GM23248 (cell line): ENCODE data around the gene KIF26A. TPM values are rescaled to one million over a fixed set of nuclear protein-coding genes. Genes with fewer than 3 reads are reported as not detected.

Source experiments
- DNase-seq: peaks from one replicate; pipeline ENCODE4 v3.0.0-alpha.2; 2015
- H2AFZ ChIP-seq: fragments of 200-600 bp; sonication (generic); 2 replicates; pipeline ENCODE4 v1.6.1; 2016; ENCODE audit warnings: antibody characterized with exemption
- H3F3A ChIP-seq: fragments of 200-600 bp; sonication (generic); 2 replicates; pipeline ENCODE4 v1.6.1; 2016; ENCODE audit warnings: mild to moderate bottlenecking, antibody characterized with exemption, mixed run types; ENCODE audit not compliant: insufficient read depth
- H3K27ac ChIP-seq: fragments of 200-600 bp; sonication (generic); 2 replicates; pipeline ENCODE4 v1.5.1; 2016; ENCODE audit warnings: mild to moderate bottlenecking
- H3K27me3 ChIP-seq: fragments of 200-600 bp; sonication (generic); replicated peaks from 2 replicates; pipeline ENCODE4 v1.6.1; 2016; ENCODE audit warnings: mild to moderate bottlenecking; ENCODE audit not compliant: insufficient read depth
- H3K36me3 ChIP-seq: fragments of 200-600 bp; sonication (generic); 2 replicates; pipeline ENCODE4 v1.6.1; 2016; ENCODE audit warnings: low read depth, mild to moderate bottlenecking
- H3K4me1 ChIP-seq: fragments of 200-600 bp; sonication (generic); 2 replicates; pipeline ENCODE4 v1.6.1; 2016; ENCODE audit warnings: mild to moderate bottlenecking; ENCODE audit not compliant: insufficient read depth
- H3K4me2 ChIP-seq: fragments of 200-600 bp; sonication (generic); one replicate; pipeline ENCODE4 v1.6.1; 2016; ENCODE audit warnings: mild to moderate bottlenecking; ENCODE audit not compliant: unreplicated experiment
- H3K4me3 ChIP-seq: fragments of 200-600 bp; sonication (generic); 2 replicates; pipeline ENCODE4 v1.5.1; 2016; ENCODE audit warnings: mild to moderate bottlenecking
- H3K79me2 ChIP-seq: fragments of 200-600 bp; sonication (generic); 2 replicates; pipeline ENCODE4 v1.6.1; 2016; ENCODE audit warnings: mild to moderate bottlenecking; ENCODE audit not compliant: insufficient read depth
- H3K9ac ChIP-seq: fragments of 200-600 bp; sonication (generic); 2 replicates; pipeline ENCODE4 v1.6.1; 2016; ENCODE audit warnings: mild to moderate bottlenecking
- H3K9me2 ChIP-seq: fragments of 200-600 bp; sonication (generic); 2 replicates; pipeline ENCODE4 v1.6.1; 2016; ENCODE audit warnings: mixed run types, mild to moderate bottlenecking, moderate library complexity; ENCODE audit not compliant: insufficient read depth
- H3K9me3 ChIP-seq: fragments of 200-600 bp; sonication (generic); one replicate; pipeline ENCODE4 v1.6.1; 2017; ENCODE audit warnings: low read depth
- H4K20me1 ChIP-seq: fragments of 200-600 bp; sonication (generic); 2 replicates; pipeline ENCODE4 v1.6.0; 2016; ENCODE audit not compliant: insufficient read depth
- EZH2 ChIP-seq: fragments of 200-600 bp; sonication (generic); IDR thresholded peaks from 2 replicates; pipeline ENCODE4 v1.6.1; 2018; ENCODE audit warnings: antibody characterized with exemption, mild to moderate bottlenecking; ENCODE audit not compliant: insufficient read depth, poor library complexity, severe bottlenecking
- EZH2phosphoT487 ChIP-seq: fragments of 200-600 bp; sonication (generic); IDR thresholded peaks from 2 replicates; pipeline ENCODE4 v1.6.1; 2018; ENCODE audit warnings: antibody characterized with exemption, moderate library complexity, mild to moderate bottlenecking, low read depth; ENCODE audit not compliant: insufficient read depth
- WGBS, 2 experiments: methylation state at CpG; one replicate each; pipeline ENCODE4 v1.1.6; 2015 to 2017; ENCODE audit warnings: low lambda C conversion rate in 2 of 2, low coverage in 1 of 2; ENCODE audit errors: missing lambda C conversion rate in 2 of 2; 5-methylcytosine and 5-hydroxymethylcytosine counted together
- in situ Hi-C: fragments of 300-500 bp; cut with MboI; formaldehyde crosslinking; loops from 2 replicates; pipeline ENCODE4 v1.15.0; 2020
- polyA plus RNA-seq: library from polyadenylated mRNA; unstranded; fragments of >200 nt; fragmentation: Nextera tagmentation; extraction: Ambion mirVana; gene quantifications from 2 replicates; pipeline ENCODE4 v1.2.1, GENCODE V29; 2016
- total RNA-seq: library from RNA; depleted of rRNA; stranded (reverse); fragments of >200 nt; shearing (Covaris generic); gene quantifications from 2 replicates; pipeline ENCODE4 v1.2.3, GENCODE V29; 2014

The KIF26A gene
- total and polyA plus RNA-seq, 2 experiments from 2014 or later, result not detected

DNA sequence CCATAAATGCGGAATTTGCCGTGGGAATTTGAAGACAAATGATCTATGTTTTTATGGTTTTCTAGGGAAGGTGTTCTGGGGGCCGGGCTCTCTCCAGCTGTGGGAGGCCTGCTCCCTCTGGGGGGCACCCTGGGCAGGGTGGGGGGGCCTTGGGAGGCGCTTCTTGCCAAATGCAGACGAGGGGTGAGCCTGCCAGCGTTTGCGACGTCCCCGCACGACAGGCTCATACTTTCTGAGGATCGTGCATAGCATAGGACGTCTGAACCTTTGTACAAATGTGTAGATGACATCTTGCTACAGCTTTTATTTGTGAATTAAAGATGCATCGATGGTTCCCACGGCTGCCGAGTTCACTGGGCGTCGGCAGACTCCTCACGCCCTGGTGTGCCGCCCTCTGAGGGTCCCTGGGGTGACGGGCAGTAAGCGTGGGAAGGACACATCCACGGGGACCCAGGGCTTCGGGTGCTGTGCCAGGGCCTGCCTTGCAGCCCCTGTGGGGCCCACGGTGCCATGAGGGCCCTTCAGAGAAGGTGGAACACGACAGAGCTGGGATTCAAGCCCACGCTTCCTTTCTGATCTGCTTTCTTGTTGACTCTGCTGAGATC lies 42.3 kb downstream of the KIF26A start:
- in situ Hi-C loops, result no loop called here
- no peaks in the 10 kb centered on the region for H3F3A ChIP-seq
- WGBS, 2 experiments, result 43 to 44% methylated on average over 23 to 26 of the region's 26 CpGs

DNA sequence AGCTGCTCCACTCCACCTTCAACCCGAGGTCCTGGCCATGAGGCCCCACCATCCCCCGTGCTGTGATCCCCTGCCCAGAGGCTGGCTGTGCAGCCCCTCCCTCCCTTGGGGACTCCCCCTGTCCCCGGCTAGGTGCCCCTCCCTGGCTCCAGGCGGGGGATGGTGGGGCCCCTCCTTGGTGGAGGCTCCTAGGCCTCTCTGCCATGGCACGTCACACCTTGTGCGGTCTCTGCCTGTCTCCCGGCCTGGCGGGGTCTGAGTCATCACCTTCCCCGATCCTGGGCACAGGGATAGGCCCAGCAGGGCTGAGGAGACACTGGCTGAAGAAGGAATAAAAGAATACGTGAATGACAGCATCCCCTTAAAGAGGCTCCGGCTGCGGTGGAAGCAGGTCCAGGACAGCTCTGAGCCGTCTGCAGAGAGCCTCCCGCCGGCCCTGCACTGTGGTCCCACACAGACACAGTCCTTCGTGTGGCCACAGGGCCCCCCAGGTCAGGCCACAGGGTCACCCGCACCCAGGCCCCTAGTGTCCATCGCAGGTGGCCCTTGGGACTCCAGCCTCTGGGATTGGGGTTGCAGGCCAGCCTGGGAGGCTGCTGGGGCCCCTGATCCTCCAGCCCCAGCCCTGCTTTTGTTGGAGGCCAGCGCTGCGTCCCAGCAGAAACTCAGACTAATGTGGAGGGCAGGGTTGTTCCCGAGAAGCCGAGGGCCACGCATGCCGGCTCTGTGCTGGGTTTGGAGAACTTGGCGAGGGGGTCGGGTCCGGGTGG lies 43.6 kb downstream of the KIF26A start:
- Histone ChIP-seq H3K4me2 (no peak overlapping the region), H3K36me3 (no peaks in the 10 kb centered on the region), H3F3A (no peaks in the 10 kb centered on the region), H3K27ac (no peak overlapping the region), H3K9ac (no peak overlapping the region), H3K9me3 (no peaks in the 10 kb centered on the region), H3K4me3 (no peak overlapping the region), H4K20me1 (no peaks in the 10 kb centered on the region), H3K79me2 (no peaks in the 10 kb centered on the region), H3K4me1 (no peaks in the 10 kb centered on the region), H2AFZ (no peak overlapping the region), H3K27me3 (no peaks in the 10 kb centered on the region), H3K9me2 (no peaks in the 10 kb centered on the region)
- in situ Hi-C loops, result no loop called here
- no peak for DNase-seq
- 46 to 50% methylated on average over 27 of the region's 27 CpGs for WGBS, 2 experiments
- TF ChIP-seq EZH2 (no peak), EZH2phosphoT487 (no peak)

More for the DNA sequence above, 42.3 kb downstream of the KIF26A start:
- no peak for TF ChIP-seq EZH2phosphoT487
- no peak for TF ChIP-seq EZH2
- Histone ChIP-seq H2AFZ (no peak overlapping the region), H3K4me1 (no peaks in the 10 kb centered on the region), H3K9me3 (no peaks in the 10 kb centered on the region), H3K4me2 (no peak overlapping the region), H3K27me3 (no peaks in the 10 kb centered on the region), H3K9me2 (no peaks in the 10 kb centered on the region), H4K20me1 (no peaks in the 10 kb centered on the region), H3K9ac (no peak overlapping the region), H3K79me2 (no peaks in the 10 kb centered on the region), H3K36me3 (no peaks in the 10 kb centered on the region), H3K4me3 (no peak overlapping the region), H3K27ac (no peak overlapping the region)
- DNase-seq, result no peak

DNA sequence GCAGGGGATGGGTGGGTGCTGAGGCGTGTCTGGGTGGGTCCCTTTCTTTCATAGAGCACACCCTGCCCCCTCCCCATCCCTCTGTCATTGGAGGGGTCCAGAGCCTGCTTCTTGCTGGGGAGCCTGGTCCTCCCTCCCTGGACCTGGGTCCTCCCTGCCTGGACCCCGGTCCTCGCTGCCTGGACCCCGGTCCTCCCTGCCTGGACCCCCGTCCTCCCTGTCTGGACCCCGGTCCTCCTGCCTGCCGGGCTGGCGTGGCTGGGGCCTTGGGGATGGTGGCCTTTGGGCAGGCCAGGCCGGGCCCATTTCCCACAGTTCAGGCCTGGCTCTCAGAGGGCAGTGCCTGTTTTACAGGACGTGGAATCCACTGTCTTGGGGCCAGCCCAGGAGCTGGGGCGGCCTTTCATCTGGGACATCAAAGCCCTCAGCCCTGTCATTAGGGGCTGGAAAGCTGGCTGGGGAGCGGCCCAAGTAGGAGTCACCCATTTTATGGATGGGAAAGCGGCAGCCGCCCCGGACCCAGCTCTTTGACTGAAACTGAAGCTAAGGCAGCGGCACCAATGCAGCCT lies 44.6 kb downstream of the KIF26A start:
- H3K9ac ChIP-seq, result no peak overlapping the region
- no peaks in the 10 kb centered on the region for H3K9me3 ChIP-seq
- no peak overlapping the region for H3K4me2 ChIP-seq
- H3K36me3 ChIP-seq, result no peaks in the 10 kb centered on the region
- H3K27me3 ChIP-seq, result 0 out of 2 replicates have a peak, but pooled peaks cover under 1% of the 10 kb centered on the region
- no peak overlapping the region for H3K27ac ChIP-seq
- no peaks in the 10 kb centered on the region for H4K20me1 ChIP-seq
- H3K4me3 ChIP-seq, result no peak overlapping the region
- in situ Hi-C loops, result no loop called here
- no peaks in the 10 kb centered on the region for H3K4me1 ChIP-seq
- 47 to 54% methylated on average over 15 to 16 of the region's 16 CpGs for WGBS, 2 experiments
- TF ChIP-seq EZH2 (no peak), EZH2phosphoT487 (no peak)
- no peak for DNase-seq
- H3F3A ChIP-seq, result no peaks in the 10 kb centered on the region
- no peaks in the 10 kb centered on the region for H3K79me2 ChIP-seq
- H2AFZ ChIP-seq, result no peak overlapping the region
- no peaks in the 10 kb centered on the region for H3K9me2 ChIP-seq

DNA sequence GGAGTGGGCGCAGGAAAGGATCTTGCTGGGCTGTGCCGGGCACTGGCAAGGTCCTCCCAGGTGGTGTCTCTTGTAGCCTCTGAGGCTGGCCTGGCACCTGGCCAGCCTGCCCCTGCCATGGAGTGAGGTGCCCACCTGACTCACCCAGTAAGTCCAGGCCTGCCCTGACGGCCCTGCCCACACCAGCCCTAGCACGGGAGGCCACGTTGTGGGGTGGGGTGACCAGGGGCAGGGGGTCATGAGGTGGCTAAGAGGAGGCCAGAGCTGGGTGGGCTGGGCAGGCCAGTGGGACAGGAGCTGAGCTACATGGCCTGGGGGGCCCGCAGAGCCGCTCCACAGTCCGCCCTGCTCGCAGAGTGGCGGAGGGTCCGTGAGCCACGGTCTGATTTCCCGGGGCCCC lies 45.4 kb downstream of the KIF26A start:
- no peak for TF ChIP-seq EZH2phosphoT487
- no peak for TF ChIP-seq EZH2
- H4K20me1 ChIP-seq, result no peaks in the 10 kb centered on the region
- no peaks in the 10 kb centered on the region for H3F3A ChIP-seq
- H3K9ac ChIP-seq, result no peak overlapping the region
- no peaks in the 10 kb centered on the region for H3K79me2 ChIP-seq
- H3K4me1 ChIP-seq, result no peaks in the 10 kb centered on the region
- no peak for DNase-seq
- no peaks in the 10 kb centered on the region for H3K9me3 ChIP-seq
- H2AFZ ChIP-seq, result no peak overlapping the region
- peaks cover 8% of the 10 kb centered on the region for H3K27me3 ChIP-seq
- no peaks in the 10 kb centered on the region for H3K9me2 ChIP-seq
- no peak overlapping the region for H3K4me2 ChIP-seq
- in situ Hi-C loops, result no loop called here
- H3K4me3 ChIP-seq, result no peak overlapping the region
- no peaks in the 10 kb centered on the region for H3K36me3 ChIP-seq
- WGBS, 2 experiments, result 57 to 75% methylated on average over 8 to 13 of the region's 13 CpGs
- no peak overlapping the region for H3K27ac ChIP-seq
